AG10803 (cell line): ENCODE measurements around the gene LIX1.

Experiments
- DNase-seq: peaks from one replicate; pipeline ENCODE4 v3.0.0; 2010; ENCODE audit warnings: low read depth
- H3K4me3 ChIP-seq: 2 replicates; pipeline ENCODE4 v1.5.1; 2011; ENCODE audit warnings: mild to moderate bottlenecking, low read length, control low read depth
- TF ChIP-seq, protein P1 (sequence below): conservative IDR thresholded peaks from 2 replicates; pipeline ENCODE4 v1.5.1; 2011; ENCODE audit warnings: mild to moderate bottlenecking, low read length, control low read depth, inconsistent platforms

LIX1 gene

DNA sequence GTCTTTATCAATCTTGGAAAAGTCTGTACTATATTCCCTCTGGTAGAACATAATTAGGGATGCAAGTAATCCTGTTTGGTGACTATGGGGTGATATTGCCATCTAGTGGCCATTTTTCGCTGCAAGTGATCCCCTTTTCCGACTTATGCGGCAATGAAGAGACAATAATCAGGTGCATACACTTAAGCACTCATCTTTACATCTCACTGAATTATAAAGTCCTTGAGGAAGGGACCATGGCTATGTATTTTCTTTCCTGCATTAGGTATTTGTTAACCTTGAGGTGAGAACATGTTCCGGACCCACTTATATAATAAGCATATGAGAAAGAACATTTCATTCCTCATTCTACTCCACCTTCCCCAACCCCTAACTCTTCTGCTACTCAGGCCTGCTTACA is 19.6 kb upstream of the LIX1 start:
- TF ChIP-seq, protein P1, sequence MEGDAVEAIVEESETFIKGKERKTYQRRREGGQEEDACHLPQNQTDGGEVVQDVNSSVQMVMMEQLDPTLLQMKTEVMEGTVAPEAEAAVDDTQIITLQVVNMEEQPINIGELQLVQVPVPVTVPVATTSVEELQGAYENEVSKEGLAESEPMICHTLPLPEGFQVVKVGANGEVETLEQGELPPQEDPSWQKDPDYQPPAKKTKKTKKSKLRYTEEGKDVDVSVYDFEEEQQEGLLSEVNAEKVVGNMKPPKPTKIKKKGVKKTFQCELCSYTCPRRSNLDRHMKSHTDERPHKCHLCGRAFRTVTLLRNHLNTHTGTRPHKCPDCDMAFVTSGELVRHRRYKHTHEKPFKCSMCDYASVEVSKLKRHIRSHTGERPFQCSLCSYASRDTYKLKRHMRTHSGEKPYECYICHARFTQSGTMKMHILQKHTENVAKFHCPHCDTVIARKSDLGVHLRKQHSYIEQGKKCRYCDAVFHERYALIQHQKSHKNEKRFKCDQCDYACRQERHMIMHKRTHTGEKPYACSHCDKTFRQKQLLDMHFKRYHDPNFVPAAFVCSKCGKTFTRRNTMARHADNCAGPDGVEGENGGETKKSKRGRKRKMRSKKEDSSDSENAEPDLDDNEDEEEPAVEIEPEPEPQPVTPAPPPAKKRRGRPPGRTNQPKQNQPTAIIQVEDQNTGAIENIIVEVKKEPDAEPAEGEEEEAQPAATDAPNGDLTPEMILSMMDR: peak; percentile 95
- peak; percentile 78 for DNase-seq
- H3K4me3 ChIP-seq: no peak overlapping the region

DNA sequence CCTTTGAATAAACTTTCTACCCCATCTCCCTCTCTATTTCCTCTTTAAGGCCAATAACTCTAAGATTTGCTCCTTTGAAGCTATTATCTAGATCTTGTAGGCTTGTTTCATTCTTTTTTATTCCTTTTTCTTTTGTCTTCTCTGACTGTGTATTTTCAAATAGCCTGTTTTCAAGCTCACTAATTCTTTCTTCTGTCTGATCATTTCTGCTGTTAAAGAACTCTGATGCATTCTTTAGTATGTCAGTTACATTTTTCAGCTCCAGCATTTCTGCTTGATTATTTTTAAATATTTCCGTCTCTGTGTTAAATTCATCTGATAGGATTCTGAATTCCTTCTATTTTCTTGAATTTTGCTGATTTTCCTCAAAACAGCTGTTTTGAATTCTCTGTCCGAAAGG is 15.3 kb upstream of the LIX1 start:
- no peak for DNase-seq
- TF ChIP-seq, protein P1: no peak
- no peak overlapping the region for H3K4me3 ChIP-seq

DNA sequence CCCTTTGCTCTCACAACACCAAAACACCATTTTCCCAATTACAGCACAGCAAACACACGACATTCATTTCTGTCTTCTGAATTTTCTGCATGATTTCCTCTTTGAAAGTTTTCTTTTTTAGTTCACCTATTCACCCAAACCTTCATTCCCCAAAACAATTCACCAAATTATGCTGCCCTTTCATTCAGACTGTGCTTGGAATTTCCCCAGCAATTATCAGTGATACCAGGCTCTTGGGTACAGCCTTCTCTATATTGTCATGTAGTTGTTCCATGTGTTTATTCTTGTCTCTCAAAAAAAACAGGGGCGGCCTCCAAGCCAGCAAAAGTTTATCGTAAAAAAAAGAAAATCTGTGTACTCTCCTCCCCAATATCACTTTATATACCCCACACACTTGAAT is 9.0 kb upstream of the LIX1 start:
- H3K4me3 ChIP-seq: no peak overlapping the region
- DNase-seq: no peak
- TF ChIP-seq, protein P1: no peak

DNA sequence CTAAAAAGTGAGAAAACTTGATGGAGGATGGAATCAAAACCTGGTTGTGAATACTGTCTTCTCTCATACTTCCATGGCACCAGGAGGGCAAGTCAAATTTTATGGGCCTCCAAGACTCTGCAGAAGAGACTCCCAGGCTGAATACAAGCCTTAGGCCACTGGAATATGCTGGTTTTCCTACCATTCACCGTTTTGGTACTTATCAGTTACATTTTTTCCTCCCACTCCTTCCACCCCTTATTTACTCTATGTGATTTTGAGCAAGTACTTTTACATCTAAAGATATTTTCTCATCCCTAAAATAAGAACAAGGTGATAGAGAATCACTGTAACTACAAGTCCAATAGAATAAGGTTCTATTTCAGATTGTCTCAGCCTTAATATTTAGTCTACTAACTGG is 8.0 kb upstream of the LIX1 start:
- DNase-seq: no peak
- TF ChIP-seq, protein P1: no peak
- H3K4me3 ChIP-seq: no peak overlapping the region

DNA sequence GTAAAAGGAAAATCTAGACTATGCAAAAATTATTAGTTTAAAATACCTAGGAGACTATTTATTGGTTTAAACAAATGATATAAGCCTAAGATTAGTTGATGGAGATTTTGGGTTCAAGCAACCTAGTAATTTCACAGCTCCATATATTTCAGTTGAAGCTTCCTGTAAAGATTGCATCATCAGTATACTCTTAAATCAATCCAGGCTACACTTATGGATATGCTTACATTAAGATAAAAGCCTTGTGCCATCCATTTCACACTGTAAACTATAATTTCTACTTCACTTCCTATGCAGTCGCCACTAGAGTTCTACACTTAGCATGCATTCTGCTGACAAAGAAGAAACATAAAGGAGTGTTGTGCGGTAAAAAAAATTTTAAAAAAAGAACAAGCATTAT is 7.3 kb upstream of the LIX1 start:
- DNase-seq: no peak
- TF ChIP-seq, protein P1: no peak
- H3K4me3 ChIP-seq: no peak overlapping the region

DNA sequence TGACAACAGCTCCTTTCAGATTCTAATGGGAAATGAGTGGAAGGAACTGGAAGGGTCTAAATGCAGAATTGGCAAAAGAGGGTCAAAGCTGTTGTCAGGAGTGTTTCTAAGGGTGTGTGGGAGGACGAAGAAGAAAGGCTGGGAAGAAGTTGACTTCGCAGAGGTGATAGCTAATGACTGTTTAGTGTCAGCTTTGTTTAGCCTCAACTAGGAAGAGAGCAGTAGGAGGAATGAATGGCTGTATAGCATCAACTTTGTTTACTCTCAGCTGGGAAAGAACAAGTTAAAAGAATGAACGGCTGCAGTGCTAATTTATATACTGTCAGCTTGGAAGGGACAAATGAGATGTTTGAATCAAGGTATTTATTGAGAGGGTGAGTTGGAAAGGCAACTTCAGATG is 5.9 kb upstream of the LIX1 start:
- no peak overlapping the region for H3K4me3 ChIP-seq
- TF ChIP-seq, protein P1: no peak
- no peak for DNase-seq

DNA sequence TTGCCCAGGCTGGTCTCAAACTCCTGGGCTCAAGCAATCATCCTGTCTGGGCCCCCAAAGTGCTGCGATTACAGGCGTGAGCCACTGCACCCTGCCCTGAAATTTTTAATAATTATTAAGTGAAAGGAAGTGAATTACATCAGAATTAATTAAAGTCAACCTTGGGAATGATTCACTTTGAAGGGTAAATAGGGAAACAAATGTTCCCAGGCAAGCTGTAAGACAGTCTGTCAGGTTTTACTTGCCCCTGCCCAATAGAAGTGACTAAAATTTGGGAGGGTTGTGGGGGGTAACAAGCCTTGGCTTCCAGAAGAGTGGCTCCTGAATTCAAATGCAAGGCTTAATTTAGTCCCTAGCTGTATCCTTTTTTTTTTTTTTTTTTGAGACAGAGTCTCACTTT is 1.3 kb upstream of the LIX1 start:
- DNase-seq: no peak
- no peak overlapping the region for H3K4me3 ChIP-seq
- TF ChIP-seq, protein P1: no peak
